Heart left ventricle (tissue), 13 donors: ENCODE measurements around the gene MYB.

ENCODE experiments used
- CTCF ChIP-seq, 12 donors: fragments of 200-600 bp; sonication (generic) in 4 of 12; IDR thresholded peaks; one replicate each; pipeline versions ENCODE4 v1.5.0 to v1.8.0; 2018 to 2022; ENCODE audit warnings: antibody characterized with exemption in 12 of 12, mild to moderate bottlenecking in 5 of 12
- POLR2A ChIP-seq, 2 donors: fragments of 450-650 bp; IDR thresholded peaks; one replicate each; pipeline ENCODE4 v1.6.1; 2017; ENCODE audit warnings: antibody characterized with exemption in 2 of 2, mild to moderate bottlenecking in 2 of 2, moderate library complexity in 2 of 2
- donor health status: ischemic (EF 13 %, LVEDD 7.1; RV severe dilation, severe dysfunction).
- donor health status: DM: no; HTN: yes; CAD: no.
- donor health status: DM: no; HTN: no; CAD: no.
- donor health status: ischemic (EF 25% LVEDD 6.9; RV normal size, moderate dysfunction).
- donor health status: ischemic (EF 25% LVEDD 5.7; RV mildly dilated, moderate dysfunction).
- donor health status: ischemic (EF 35%, LVEDD 5.7; RV mildly dilated, moderate dysfunction).
- donor health status: nonischemic (EF 11% LVEDD 7.7; RV severe dilation, severe dysfunction).
- donor health status: DM: yes; HTN: yes; CAD: no.
- donor health status: PGD.
- donor health status: ischemic (EF 29% LVEDD 5.4; RV normal size, mild dysfunction).
- donor health status: nonischemic (EF 23%, LVEDD 6.1; RV moderate dilation, normal function).

GRCh38 chr6:135211306-135211702 is 30.2 kb downstream of the MYB start:
- no peak for TF ChIP-seq CTCF (IDR thresholded peaks at IDR 0.05)
- TF ChIP-seq POLR2A (IDR thresholded peaks at IDR 0.05) = no peak
